Stimulated activated naive CD8-positive, alpha-beta T cell treated with anti-CD3 and anti-CD28 coated beads, Interleukin-15, Interleukin-2, amounts not matched to agents 100 ng/mL and 50 ng/mL, for 24 hours (primary cell): ENCODE results near the gene DPF3.

Experiments used
- H3K27ac Mint-ChIP-seq: one replicate; pipeline ENCODE4 v1.8.0; 2021; ENCODE audit warnings: mild to moderate bottlenecking, mixed read lengths
- H3K27me3 Mint-ChIP-seq: one replicate; pipeline ENCODE4 v1.8.0; 2021; ENCODE audit warnings: mixed read lengths
- H3K36me3 Mint-ChIP-seq: one replicate; pipeline ENCODE4 v1.8.0; 2021; ENCODE audit warnings: low read depth, mixed read lengths
- H3K4me1 Mint-ChIP-seq: one replicate; pipeline ENCODE4 v1.8.0; 2021; ENCODE audit warnings: low read depth, mixed read lengths
- H3K4me3 Mint-ChIP-seq: one replicate; pipeline ENCODE4 v1.8.0; 2021; ENCODE audit warnings: mild to moderate bottlenecking, mixed read lengths
- H3K9me3 Mint-ChIP-seq: one replicate; pipeline ENCODE4 v1.8.0; 2021; ENCODE audit warnings: mixed read lengths

Gene DPF3

DNA sequence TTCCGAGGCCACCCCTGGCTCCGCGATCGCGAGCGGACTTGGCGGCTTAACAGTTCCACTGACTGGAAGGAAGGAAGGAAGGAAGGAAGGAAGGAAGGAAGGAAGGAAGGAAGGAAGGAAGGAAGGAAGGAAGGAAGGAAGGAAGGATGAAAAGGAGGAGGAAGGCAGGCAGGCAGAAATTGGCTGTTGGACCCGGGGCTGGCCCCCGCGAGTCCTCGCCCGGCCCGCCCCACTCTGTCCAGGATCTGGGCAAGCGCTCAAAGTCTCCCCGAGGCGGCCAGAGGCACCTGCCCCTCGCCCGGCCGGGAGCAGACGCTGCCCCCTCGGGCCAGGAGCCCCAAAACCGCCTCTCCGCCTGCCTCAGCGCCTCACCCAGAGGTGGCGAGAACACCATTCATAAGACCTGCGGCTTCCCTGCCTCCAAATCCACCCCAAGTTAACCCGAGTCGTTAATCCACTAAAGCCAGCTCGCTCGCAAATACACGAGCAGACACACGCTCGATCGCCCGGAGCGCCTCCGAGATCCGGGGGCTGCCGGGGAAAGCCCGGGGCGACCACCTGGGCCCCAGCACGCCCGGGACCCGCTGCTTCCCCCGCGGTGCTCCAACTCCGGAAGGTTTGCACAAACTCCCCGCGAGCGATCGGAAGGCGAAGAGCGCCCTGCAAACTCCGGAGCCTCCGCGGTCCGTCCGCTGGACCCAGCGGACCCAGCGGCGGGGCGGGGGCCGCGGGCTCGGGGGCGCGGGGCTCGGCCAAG is 844 bp downstream of the DPF3 start:
- Mint-ChIP-seq H3K4me1 (peaks cover 26% of the 10 kb centered on the region), H3K27me3 (peaks cover 48% of the 10 kb centered on the region), H3K4me3 (peak overlapping the region; percentile 87), H3K36me3 (no peaks in the 10 kb centered on the region), H3K27ac (no peak overlapping the region), H3K9me3 (no peaks in the 10 kb centered on the region)

DNA sequence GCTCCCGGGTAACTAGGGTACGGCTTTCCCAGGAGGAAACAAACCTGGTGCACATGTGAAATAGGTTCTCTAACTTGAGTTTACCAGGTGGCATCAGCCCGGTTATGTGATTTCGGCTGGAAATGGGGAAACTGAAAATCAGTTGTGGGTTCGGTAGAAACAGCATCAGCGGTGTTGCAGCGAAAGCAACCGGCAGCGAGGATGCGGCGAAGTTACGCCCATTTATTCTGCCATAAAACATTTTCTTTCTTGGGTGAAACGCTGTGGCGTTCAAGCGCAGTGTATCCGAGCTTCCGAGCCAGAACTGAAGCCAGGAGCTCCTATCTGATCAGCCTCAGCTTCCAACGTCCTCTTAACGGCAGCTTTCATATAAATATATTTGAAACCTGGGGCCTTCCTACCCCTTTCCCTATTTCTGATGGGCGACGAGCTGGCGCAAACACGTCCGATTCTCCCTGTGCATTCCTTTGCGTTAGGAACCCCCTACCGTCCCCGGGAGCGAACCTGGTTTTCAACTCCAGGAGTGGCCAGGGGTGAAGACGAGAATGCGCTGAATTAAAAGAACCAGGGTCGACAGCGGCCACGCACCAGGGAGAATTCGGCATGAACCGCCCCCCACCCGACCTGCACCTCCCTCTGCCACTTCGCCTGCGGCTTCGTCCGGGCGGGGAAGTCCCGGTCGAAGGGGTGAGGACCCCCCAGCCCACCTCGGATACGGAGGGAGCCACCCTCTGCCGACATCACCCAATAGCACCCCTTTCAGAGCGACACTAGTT is 1.6 kb downstream of the DPF3 start:
- Mint-ChIP-seq H3K4me3 (peak overlapping the region; percentile 87), H3K9me3 (no peaks in the 10 kb centered on the region), H3K4me1 (peaks cover 26% of the 10 kb centered on the region), H3K36me3 (no peaks in the 10 kb centered on the region), H3K27ac (no peak overlapping the region), H3K27me3 (peaks cover 46% of the 10 kb centered on the region)

DNA sequence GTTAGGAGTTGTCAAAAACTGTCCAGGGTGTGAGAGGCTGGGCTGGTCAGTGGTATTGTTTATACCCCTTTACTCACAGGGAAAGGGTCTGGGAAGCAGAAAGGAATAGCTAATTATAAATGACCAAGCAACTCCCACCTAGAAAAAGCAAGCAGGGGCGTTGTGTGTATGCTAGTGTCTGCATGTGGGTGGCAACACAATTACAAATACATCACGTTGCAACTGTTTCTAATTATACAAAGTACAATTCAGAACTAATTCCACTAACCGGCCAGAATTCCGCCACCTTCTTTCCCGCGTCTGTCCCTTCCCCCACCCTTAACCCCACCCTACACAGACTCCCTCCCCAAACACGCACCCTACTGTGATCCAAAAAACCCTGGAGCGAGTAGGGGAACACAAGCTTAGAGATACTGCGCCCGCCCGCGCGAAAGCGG is 2.2 kb downstream of the DPF3 start:
- peak overlapping the region; percentile 87 for H3K4me3 Mint-ChIP-seq
- H3K36me3 Mint-ChIP-seq = no peaks in the 10 kb centered on the region
- no peak overlapping the region for H3K27ac Mint-ChIP-seq
- H3K9me3 Mint-ChIP-seq = no peaks in the 10 kb centered on the region
- H3K4me1 Mint-ChIP-seq = peaks cover 26% of the 10 kb centered on the region
- peaks cover 41% of the 10 kb centered on the region for H3K27me3 Mint-ChIP-seq

DNA sequence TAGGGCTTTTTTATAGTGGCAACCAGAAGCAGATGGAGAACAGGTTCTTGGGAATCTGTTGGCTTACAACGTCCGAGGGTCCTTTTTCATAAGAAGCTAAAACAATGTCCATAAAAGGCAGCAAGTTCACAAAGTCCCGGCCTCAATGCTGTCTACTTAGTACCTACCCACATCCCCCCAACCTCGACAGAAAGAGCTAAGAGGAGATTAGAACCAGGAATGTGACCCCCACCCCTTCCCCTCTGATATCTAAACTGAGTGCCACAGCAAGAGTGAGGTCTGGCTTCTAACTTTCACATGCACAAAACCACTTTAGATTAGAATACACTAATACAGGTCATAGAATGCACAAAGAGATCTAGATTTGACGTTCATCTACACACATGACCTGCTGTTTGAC is 4.5 kb downstream of the DPF3 start:
- Mint-ChIP-seq H3K36me3 (no peaks in the 10 kb centered on the region), H3K27me3 (peaks cover 25% of the 10 kb centered on the region), H3K27ac (no peak overlapping the region), H3K4me3 (no peak overlapping the region), H3K4me1 (peaks cover 20% of the 10 kb centered on the region), H3K9me3 (no peaks in the 10 kb centered on the region)

DNA sequence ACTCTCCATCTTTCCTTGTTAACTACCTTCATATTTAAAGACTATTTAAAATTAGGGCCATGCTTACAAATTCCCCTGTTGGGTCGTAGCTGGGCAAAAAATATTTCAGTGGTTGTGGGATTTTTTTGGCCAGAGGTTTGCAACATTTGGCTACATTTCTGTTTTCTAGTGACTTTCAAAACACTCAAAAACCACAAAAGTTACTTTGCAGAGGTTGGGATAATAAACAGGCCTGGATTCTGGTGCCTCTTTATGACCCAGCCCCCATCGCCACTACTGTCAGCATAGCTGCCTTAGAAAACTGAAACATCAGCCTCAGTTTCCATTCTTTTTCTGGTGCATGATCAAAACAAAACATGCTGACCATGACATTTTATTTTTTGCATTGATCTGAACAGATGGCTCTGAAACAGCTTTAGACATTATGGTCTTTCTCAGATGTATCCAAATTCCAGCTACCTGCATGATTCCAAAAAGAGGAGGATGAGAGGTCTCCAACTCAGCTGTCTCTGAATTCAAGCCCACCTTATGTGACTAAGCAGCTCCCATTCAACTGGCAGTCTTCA is 5.2 kb downstream of the DPF3 start:
- Mint-ChIP-seq H3K4me3 (no peak overlapping the region), H3K27ac (no peak overlapping the region), H3K27me3 (peaks cover 22% of the 10 kb centered on the region), H3K4me1 (peaks cover 19% of the 10 kb centered on the region), H3K36me3 (no peaks in the 10 kb centered on the region), H3K9me3 (no peaks in the 10 kb centered on the region)

DNA sequence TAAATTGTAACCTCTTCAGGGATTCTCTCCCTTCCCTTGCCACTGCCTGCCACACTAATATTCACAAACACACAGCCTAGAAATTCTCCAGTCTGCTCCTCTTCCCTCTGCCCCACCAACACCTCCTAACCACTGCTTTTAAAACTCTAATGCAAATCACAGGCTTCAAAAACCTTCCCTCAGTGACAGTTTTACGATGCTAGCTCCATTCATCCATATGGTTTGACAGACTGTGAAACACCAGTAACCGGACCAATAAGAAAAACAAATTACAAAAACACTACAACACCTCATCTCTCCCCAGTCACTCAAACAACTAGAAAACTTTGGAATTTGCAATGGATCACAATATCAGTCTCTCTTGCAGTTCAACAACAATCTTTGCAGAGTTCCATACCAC is 5.7 kb downstream of the DPF3 start:
- Mint-ChIP-seq H3K4me3 (no peak overlapping the region), H3K27ac (no peak overlapping the region), H3K4me1 (peaks cover 21% of the 10 kb centered on the region), H3K9me3 (no peaks in the 10 kb centered on the region), H3K27me3 (peaks cover 22% of the 10 kb centered on the region), H3K36me3 (no peaks in the 10 kb centered on the region)

DNA sequence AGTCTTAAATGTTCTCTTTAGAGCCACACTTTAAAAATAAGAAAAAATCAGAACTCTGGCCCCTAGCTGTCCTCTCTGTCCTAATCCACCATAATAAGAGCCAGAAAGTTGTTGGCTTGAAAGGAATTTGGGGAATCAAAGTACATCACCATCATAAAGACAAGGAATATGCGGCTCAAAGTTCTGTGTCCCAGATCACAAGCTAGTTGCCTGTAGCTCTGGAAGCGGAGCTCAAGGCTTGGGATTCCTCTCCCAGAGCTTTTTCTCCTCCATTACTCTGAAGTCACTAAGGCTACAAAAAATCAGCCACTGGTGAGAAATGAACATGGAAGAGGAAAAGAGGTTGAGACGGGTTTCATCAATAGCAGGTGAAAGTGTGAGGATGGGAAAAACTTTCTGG is 6.4 kb downstream of the DPF3 start:
- H3K4me1 Mint-ChIP-seq = peaks cover 23% of the 10 kb centered on the region
- H3K36me3 Mint-ChIP-seq = no peaks in the 10 kb centered on the region
- H3K27ac Mint-ChIP-seq = no peak overlapping the region
- H3K4me3 Mint-ChIP-seq = no peak overlapping the region
- no peaks in the 10 kb centered on the region for H3K9me3 Mint-ChIP-seq
- H3K27me3 Mint-ChIP-seq = peaks cover 18% of the 10 kb centered on the region

DNA sequence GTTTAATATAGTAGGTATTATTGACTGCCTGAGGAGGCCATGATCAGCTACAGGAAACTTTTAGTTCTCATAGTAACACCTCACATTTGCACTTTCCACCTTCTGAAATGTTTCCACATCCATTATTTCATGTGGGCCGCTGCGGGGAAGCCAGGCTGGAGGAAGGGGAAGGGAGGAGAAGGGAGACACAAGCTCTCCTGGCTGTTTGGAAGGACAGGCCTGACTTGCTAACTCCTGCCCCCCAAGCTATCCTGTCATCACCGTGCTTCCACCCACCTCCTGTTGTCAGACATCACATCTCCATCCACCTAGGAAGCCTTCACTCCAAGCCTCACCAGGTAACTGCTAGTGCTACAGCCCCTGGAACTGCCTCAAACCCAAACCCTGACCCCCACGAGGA is 9.5 kb downstream of the DPF3 start:
- Mint-ChIP-seq H3K9me3 (no peaks in the 10 kb centered on the region), H3K27ac (no peak overlapping the region), H3K4me3 (no peak overlapping the region), H3K27me3 (no peaks in the 10 kb centered on the region), H3K4me1 (peaks cover 24% of the 10 kb centered on the region), H3K36me3 (no peaks in the 10 kb centered on the region)

DNA sequence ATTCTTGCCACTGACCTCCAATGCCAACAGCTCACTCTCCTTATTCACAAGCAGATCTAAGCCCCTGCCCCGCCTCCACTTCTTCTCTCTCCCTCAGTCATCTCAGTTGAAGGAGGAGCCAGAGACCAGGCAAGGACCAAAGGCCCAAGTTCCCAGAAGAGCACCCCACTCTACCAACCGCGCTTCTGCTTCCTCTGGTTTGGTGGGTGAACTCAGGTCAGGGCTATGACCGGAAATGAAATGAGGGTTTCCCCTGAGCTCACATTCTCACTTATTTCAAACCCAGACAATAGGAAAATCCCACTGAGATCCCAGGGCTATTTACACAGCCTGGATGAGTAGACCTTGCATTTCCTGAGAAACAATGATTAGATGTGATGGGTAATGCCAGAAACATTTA is 9.9 kb downstream of the DPF3 start:
- no peak overlapping the region for H3K27ac Mint-ChIP-seq
- H3K27me3 Mint-ChIP-seq = no peaks in the 10 kb centered on the region
- peaks cover 24% of the 10 kb centered on the region for H3K4me1 Mint-ChIP-seq

DNA sequence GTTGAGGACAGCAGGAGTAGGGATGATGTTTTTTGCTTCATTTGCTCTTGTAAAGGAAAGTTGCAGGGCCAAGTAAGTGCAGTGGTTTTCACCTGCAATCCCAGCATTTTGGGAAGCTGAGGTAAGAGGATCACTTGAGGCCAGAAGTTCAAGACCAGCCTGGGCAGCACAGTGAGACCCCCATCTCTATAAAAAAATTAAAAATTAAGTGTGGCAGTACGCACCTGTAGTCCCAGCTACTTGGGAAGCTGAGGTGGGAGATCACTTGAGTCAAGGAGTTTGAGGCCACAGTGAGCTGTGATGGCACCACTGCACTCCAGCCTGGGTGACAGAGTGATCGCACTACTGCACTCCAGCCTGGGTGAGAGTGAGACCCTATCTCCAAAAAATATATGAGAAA is 10.8 kb downstream of the DPF3 start:
- Mint-ChIP-seq H3K27me3 (no peaks in the 10 kb centered on the region), H3K4me3 (no peak overlapping the region), H3K27ac (no peak overlapping the region), H3K4me1 (peaks cover 24% of the 10 kb centered on the region), H3K36me3 (no peaks in the 10 kb centered on the region), H3K9me3 (no peaks in the 10 kb centered on the region)

More for the DNA sequence above, 9.9 kb downstream of the DPF3 start:
- Mint-ChIP-seq H3K9me3 (no peaks in the 10 kb centered on the region), H3K4me3 (no peak overlapping the region), H3K36me3 (no peaks in the 10 kb centered on the region)

DNA sequence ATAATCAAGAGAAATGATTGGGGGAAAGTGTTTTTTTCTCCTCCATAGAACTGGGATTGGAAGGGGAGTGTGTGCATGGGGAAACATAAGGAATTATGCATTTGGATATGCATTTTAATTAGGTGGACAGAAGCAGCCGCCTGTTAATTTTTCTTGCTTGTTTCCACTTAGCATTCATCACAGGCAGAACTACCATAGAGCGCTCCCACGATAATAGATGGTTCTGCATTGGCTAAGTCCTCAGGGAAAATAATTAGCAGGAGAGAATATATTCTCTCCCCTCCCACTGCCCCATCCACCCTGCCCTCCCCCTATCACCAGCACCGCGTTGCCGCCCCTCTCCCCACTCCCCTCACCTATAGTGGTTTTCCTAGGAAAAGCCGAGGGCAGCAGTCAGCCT is 11.4 kb downstream of the DPF3 start:
- Mint-ChIP-seq H3K27me3 (no peaks in the 10 kb centered on the region), H3K9me3 (no peaks in the 10 kb centered on the region), H3K36me3 (no peaks in the 10 kb centered on the region), H3K4me1 (peaks cover 24% of the 10 kb centered on the region), H3K4me3 (no peak overlapping the region), H3K27ac (no peak overlapping the region)

DNA sequence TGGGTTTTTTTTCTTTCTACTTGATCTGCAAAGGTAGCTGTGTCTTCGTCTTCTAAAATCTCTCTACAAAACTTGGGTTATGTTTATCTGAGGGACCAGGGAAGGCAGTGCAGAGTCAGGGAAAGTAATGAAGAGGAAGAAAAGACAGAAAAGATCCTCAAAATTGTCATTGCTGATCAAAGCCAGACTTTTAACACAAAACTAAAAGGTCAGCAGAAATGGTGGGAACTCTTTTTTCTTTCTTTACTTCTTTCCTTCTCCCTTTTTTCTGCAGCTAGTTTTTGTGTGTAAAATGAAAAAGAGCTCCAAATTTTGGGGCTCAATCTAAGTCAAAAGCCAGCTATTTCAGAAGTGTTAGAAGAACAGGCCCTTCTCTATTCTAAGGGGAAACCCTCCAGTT is 11.9 kb downstream of the DPF3 start:
- no peaks in the 10 kb centered on the region for H3K27me3 Mint-ChIP-seq
- H3K4me3 Mint-ChIP-seq = no peak overlapping the region
- H3K9me3 Mint-ChIP-seq = no peaks in the 10 kb centered on the region
- H3K36me3 Mint-ChIP-seq = no peaks in the 10 kb centered on the region
- peaks cover 24% of the 10 kb centered on the region for H3K4me1 Mint-ChIP-seq
- no peak overlapping the region for H3K27ac Mint-ChIP-seq

DNA sequence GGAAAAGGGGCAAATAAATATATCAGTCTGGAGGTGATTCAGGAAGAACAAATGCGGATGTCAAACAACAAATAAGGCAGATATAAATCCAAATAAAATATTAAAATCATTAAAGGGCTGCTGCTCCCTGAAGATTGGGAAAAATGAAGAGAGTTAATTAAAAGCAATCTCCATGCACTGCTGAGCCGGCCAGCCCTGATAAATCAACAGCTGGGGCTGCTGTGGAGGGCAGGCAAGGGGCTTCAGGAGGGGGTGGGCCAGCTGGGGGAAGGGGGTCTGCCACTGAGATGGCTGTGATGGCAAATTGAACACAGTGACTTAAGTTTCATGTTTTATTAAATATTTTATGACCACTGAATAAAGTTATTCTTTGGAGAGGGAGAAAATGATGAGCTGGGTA is 12.4 kb downstream of the DPF3 start:
- no peaks in the 10 kb centered on the region for H3K36me3 Mint-ChIP-seq
- H3K4me1 Mint-ChIP-seq = peaks cover 24% of the 10 kb centered on the region
- no peak overlapping the region for H3K4me3 Mint-ChIP-seq
- no peaks in the 10 kb centered on the region for H3K9me3 Mint-ChIP-seq
- H3K27ac Mint-ChIP-seq = no peak overlapping the region
- no peaks in the 10 kb centered on the region for H3K27me3 Mint-ChIP-seq

DNA sequence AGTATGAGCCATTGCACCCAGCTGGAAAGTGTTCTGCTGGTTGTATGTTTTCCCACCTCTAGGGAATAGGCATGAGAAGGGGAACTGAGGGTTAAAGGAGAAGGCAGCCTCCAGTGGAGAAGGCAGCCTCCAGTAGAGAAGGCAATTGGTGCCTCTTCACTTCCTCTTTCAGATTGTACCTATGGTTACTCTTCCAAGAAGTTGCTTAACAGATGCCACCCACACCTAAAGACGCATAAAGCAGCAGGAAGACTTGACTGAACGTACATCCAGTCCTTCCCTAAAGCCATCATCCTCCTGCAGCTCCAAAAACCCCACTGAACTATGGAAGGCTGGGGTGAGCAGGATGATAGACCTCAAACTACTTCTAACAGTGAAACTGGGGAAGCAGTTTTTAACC is 13.1 kb downstream of the DPF3 start:
- no peak overlapping the region for H3K27ac Mint-ChIP-seq
- H3K36me3 Mint-ChIP-seq = no peaks in the 10 kb centered on the region
- peaks cover 24% of the 10 kb centered on the region for H3K4me1 Mint-ChIP-seq
- H3K27me3 Mint-ChIP-seq = no peaks in the 10 kb centered on the region
- H3K9me3 Mint-ChIP-seq = no peaks in the 10 kb centered on the region
- no peak overlapping the region for H3K4me3 Mint-ChIP-seq

DNA sequence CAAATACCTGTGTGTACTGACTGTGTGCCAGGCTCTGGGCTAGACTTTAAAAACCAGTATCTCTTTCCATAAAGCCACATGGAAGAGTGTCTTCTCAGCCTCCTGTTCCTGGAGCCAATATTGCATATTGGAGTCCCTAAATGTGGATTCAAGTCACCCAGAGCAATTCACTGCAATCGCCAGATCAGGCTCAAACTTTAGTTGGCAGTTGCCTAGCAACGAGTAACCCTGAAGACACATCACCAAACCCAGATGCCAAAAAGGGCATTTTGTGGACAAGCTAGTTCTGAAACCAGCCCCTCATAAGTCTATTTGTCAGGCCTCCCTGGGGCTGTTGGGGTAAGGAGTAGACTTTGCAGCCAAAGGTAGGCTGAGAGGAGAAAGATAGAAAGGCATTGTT is 13.7 kb downstream of the DPF3 start:
- H3K4me3 Mint-ChIP-seq = no peak overlapping the region
- H3K9me3 Mint-ChIP-seq = no peaks in the 10 kb centered on the region
- no peak overlapping the region for H3K27ac Mint-ChIP-seq
- no peaks in the 10 kb centered on the region for H3K27me3 Mint-ChIP-seq
- peaks cover 24% of the 10 kb centered on the region for H3K4me1 Mint-ChIP-seq
- no peaks in the 10 kb centered on the region for H3K36me3 Mint-ChIP-seq
